ENCODE measurements around the gene SSR3.

Gene SSR3

GRCh38 chr3:156535798-156536197 is 19.1 kb downstream of the SSR3 start:
- no peak for DNase-seq (ENCODE audit: low read depth)

GRCh38 chr3:156535162-156535627 is 19.7 kb downstream of the SSR3 start:
- peak; percentile 99 for DNase-seq (ENCODE audit: low read depth)

- DNase-seq (ENCODE audit: low read depth) = no peak
Measured at GRCh38 chr3:156533205-156533604, 21.7 kb downstream of the SSR3 start.

- DNase-seq (ENCODE audit: low read depth) = no peak
Measured at GRCh38 chr3:156532730-156533129, 22.2 kb downstream of the SSR3 start.

- DNase-seq (ENCODE audit: low read depth) = no peak
Measured at GRCh38 chr3:156530980-156531379, 23.9 kb downstream of the SSR3 start.

GRCh38 chr3:156527060-156527459 is 27.9 kb downstream of the SSR3 start:
- DNase-seq (ENCODE audit: low read depth) = no peak

- DNase-seq (ENCODE audit: low read depth) = no peak
Measured at GRCh38 chr3:156525808-156526207, 29.1 kb downstream of the SSR3 start.

GRCh38 chr3:156522673-156523072 is 32.2 kb downstream of the SSR3 start:
- DNase-seq (ENCODE audit: low read depth) = no peak

- DNase-seq (ENCODE audit: low read depth) = no peak
Measured at GRCh38 chr3:156519758-156520162, 35.2 kb downstream of the SSR3 start.

- DNase-seq (ENCODE audit: low read depth) = no peak
Measured at GRCh38 chr3:156518726-156519125, 36.2 kb downstream of the SSR3 start.

GRCh38 chr3:156516961-156517360 is 38.0 kb downstream of the SSR3 start:
- no peak for DNase-seq (ENCODE audit: low read depth)

- no peak for DNase-seq (ENCODE audit: low read depth)
Measured at GRCh38 chr3:156516284-156516683, 38.6 kb downstream of the SSR3 start.

- DNase-seq (ENCODE audit: low read depth) = no peak
Measured at GRCh38 chr3:156513619-156514018, 41.3 kb downstream of the SSR3 start.

GRCh38 chr3:156511987-156512677 is 42.8 kb downstream of the SSR3 start:
- DNase-seq (ENCODE audit: low read depth) = no peak

- no peak for DNase-seq (ENCODE audit: low read depth)
Measured at GRCh38 chr3:156509189-156510174, 45.4 kb downstream of the SSR3 start.

- no peak for DNase-seq (ENCODE audit: low read depth)
Measured at GRCh38 chr3:156507285-156507684, 47.6 kb downstream of the SSR3 start.

- DNase-seq (ENCODE audit: low read depth) = no peak
Measured at GRCh38 chr3:156498307-156498706, 56.6 kb downstream of the SSR3 start.

GRCh38 chr3:156497326-156497725 is 57.6 kb downstream of the SSR3 start:
- no peak for DNase-seq (ENCODE audit: low read depth)

GRCh38 chr3:156495816-156496215 is 59.1 kb downstream of the SSR3 start:
- DNase-seq (ENCODE audit: low read depth) = no peak

- no peak for DNase-seq (ENCODE audit: low read depth)
Measured at GRCh38 chr3:156493887-156494286, 61.0 kb downstream of the SSR3 start.

- DNase-seq (ENCODE audit: low read depth) = no peak
Measured at GRCh38 chr3:156492801-156493261, 62.1 kb downstream of the SSR3 start.

GRCh38 chr3:156491192-156491591 is 63.7 kb downstream of the SSR3 start:
- no peak for DNase-seq (ENCODE audit: low read depth)

All from non-pigmented ciliary epithelial cell (primary cell).